ENCODE measurements around the gene AP2A2.

The AP2A2 gene

DNA sequence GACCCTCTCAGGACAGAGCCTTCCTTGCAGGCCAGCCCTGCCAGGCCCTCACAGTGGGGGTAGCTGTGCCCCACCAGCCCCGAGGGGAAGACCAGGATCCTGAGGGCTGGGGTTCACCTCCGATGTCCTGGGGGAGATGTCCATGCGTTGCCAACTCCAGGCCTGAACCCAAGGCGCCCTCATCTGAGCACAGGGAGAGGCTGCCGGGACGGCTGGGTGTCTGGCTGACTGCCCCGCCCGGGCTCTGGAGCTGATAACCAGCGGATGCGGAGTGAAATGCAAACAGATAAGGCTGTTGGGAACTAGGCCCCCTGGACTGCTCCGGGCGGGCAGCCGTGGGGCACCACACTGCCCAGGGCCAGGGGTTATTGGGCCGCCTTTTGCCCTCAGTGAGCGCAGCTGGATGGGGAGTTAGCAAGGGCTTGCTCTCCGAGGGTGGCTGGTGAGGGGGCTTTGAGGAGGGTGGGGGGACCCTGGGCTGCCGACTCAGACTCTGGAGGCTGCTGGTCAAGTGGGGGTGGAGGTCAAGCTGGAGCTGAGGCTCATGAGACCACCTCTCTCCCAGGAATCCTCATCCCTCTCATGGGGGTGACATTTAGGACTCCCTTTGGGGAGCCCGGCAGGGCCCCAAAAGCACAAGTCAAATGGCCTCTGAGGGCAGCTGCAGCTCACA is 116.4 kb downstream of the AP2A2 start:
- DNase-seq (ENCODE audit: low read depth in 2 of 2), result no peak

DNA sequence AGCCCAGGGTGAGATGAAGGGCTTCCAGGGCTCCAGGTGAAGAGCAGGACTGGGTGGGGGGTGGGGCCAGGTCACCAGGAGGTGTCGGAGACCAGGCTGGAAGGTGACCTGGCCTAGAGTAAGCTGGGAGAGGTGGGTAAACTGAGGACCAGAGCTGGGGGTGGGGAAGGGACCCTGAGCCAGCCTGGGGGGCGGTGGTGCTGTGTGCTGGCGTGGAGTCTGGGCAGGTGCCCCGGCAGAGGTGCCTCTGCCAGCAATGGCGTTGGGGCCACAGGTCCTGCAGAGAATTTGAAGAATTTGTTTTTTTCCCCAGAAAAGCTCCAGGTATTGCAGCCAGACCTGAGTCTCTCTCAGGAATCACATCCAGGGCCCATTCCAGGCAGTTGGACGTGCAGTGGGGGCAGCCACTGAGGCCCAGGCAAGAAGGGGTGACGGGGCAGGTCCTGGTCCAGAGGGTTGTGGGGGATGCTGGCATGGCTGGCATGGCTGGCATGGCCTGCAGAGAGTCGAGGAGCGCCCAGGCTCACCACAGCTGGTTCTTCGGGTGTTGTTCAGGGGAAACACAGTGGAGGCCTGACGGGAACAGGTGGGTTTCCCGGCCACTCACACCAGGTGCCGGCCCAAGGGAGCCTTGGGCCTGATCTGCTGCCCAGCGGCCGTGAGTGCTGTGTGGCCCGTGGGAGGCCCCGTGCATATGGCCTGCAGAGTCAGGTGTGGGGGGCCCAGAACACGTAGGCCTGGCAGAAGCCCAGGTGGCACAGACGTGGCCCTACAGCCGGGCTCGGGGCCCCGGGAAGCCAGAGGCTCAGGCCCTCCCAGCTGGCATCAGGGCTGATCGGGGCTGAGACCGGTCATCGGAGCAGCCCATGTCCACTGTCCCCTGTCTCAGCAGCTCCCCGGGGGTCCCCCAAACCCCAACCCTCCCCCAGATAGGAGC is 117.2 kb downstream of the AP2A2 start:
- DNase-seq (ENCODE audit: low read depth in 2 of 2), result no peak

DNA sequence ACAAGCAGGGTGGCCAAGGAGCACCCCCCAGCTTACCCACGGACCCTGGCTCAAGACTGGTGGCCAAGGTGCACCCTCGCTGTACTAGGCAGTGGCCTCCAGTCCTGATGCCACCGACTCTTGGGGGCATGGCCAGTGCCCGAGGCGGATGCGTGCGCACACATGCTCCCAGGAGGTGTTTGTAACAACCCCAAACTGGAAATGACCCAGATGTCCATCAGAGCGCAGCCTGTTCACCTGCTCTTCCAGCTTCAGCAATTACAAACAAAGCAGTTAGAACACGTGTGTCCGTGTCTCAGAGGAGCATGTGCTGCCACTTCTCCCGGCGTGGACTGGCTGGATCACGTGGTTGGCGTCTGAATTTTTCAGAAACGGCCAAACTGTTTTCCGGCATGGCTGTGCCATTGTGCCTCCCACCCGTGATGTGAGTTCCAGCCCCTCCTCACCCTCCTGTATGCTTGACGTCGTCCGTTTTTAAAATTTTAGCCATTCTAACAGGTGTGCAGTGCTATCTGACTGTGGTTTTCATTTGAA is 118.0 kb downstream of the AP2A2 start:
- DNase-seq (ENCODE audit: low read depth in 2 of 2), result no peak

- DNase-seq (ENCODE audit: low read depth in 2 of 2), result no peak
These were observed 118.5 kb downstream of the AP2A2 start for GRCh38 chr11:1044160-1044559.

DNA sequence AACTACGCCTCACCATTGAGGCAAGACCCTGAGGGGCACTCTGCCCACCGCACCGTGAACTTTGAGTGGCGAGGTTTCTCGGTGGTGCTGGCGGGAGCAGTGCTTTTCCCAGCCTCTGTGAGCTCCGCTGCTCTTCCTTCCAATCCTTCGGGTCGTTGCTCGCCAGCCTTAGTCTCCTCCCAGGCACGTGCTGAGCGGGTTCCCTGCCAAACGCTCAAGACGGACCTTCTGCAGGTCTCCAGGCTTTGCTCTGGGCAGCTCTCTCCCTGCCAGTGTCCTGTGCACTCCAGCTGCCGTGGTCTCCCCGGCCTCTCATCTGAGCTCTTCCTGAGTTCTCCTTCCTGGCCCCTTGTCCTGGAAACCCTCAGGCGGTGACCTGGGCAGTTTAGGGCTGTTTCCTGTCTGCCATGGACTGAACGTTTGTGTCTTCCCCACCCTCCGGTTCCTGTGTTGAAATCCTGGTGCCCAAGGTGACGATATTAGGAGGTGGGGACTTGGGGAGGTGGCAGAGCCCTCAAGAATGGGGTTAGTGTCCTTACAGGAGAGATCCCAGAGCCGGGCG is 122.0 kb downstream of the AP2A2 start:
- no peak for DNase-seq (ENCODE audit: low read depth in 2 of 2)

- no peak for DNase-seq (ENCODE audit: low read depth in 2 of 2)
These were observed 122.9 kb downstream of the AP2A2 start for GRCh38 chr11:1048375-1049070.

DNA sequence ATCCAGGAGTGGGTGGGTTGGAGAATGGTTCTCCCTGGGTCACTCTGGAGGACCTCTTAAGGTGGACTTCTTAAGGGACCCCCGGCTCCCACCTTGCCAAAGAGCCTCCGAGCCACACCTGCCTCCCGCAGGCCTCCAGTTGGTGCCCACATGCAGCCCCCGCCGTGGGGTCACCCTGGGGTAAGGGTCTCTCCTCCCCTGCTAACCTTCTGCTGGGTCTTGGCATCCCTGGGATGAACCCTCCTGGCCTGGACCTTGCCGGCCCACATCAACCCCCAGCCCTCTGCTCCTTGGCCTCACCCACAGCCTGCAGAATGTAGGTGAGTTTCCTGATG is 123.4 kb downstream of the AP2A2 start:
- no peak for DNase-seq (ENCODE audit: low read depth in 2 of 2)

DNA sequence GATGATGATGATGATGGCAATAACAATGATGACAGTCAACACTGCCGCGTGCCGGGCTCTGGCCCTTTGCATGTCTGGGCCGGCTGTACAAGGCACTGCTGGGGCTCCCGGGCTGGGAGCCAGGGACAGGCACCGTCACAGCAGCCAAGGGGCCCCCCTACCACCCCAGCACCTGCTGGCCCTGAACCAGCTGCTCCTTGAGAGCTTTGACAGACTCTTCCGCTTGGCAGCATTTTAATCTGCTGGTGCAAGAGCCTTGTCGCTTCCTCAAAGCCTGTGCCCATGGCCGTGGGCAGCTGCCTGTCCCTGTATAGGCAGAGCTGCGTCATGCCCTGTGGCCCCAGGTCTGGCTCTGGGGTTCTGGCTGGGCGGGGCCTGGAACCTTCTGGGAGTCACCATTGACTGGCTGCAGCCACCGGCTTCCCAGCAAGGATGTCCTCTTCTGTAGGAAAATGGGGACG is 123.8 kb downstream of the AP2A2 start:
- DNase-seq (ENCODE audit: low read depth in 2 of 2), result no peak

GRCh38 chr11:1049911-1050580 is 124.4 kb downstream of the AP2A2 start:
- no peak for DNase-seq (ENCODE audit: low read depth in 2 of 2)

DNA sequence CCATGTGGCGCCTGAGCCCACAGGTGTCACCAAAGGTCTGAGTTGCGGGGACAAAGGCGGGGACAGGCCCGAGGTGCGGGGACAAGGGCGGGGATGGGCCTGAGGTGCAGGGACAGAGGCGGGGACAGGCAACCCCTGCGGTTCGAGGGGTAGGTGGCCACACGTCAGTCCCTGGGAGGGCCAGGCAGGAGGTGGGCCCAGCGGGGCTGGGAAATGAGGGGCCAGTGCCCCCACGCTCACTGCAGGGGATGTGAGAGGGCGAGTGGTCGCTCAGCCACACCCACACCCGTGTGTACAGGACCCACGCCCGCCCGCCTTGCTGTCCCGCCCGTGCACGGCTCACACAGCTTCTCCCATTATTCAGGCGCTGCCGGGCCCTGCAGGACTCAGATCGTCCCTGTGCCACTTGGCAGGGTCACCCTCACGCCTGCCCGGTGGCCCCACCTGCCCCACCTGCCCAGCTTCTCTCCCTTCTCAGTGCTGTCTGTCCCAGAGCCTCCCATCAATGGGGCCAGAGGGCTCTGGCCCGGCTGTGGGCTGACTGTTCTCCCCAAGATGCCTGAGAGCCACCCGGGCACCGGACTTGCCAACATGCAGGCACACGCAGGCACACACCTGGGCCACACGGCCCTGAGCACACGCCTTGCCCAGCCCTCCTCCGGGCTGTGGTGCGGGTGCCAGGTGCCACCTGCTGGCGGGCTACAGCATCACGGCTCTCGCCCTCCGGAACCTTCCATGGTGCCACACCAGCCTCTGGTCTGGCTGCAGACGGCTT is 125.1 kb downstream of the AP2A2 start:
- DNase-seq (ENCODE audit: low read depth in 2 of 2), result peak; percentile 6 to 7

- DNase-seq (ENCODE audit: low read depth in 2 of 2), result no peak
These were observed 125.9 kb downstream of the AP2A2 start for GRCh38 chr11:1051356-1052132.

GRCh38 chr11:1052133-1053011 is 126.7 kb downstream of the AP2A2 start:
- DNase-seq (ENCODE audit: low read depth in 2 of 2), result no peak

GRCh38 chr11:1053121-1053901 is 127.6 kb downstream of the AP2A2 start:
- DNase-seq (ENCODE audit: low read depth in 2 of 2), result no peak

DNA sequence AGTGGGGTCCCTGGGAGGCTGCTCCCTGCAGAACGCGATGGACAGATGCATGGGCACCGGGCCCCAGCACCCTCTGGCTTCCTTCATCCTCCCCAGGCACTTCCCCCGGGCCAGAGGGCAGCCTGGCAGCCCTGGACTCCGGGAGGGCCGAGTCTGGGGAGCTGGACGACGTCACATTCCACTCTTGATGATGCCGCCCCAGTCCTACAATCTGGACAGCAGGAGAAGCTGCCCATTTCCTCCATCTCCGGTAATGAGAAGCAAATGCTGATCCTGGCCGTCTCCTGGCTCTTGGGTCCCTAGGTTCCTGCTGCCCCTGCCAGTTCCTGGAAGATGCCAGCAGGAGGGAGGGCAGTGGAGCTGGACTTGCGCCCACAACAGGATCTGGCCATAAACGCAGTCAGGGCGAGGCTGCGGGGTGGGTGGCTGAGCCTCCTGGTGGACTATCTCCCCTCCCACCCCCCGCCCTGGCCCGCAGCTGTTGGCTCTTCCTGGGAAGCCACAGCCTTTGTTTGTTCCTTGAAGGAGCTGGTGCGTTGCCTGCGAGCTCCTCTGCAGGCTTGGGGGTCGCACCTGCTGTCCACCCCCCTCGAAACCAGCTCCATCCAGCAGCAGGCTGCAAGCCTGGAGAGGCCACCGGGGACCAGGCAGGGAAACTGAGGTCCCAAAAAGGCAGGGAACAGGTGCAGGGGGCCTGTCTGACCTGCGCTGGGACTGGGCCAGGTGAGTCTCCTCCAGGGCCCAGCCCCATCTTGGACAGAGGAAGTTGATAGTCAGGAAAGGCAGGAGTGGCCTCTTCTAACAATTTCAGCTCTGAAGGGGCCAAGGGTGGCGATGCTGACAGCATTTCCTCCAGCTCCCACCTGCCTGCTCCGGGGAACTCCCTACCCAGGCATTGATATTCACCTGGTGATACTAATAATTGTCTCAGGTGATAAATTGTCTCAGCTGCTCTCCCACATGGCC is 128.8 kb downstream of the AP2A2 start:
- DNase-seq (ENCODE audit: low read depth in 2 of 2), result no peak

GRCh38 chr11:1055109-1055703 is 129.5 kb downstream of the AP2A2 start:
- no peak for DNase-seq (ENCODE audit: low read depth in 2 of 2)

DNA sequence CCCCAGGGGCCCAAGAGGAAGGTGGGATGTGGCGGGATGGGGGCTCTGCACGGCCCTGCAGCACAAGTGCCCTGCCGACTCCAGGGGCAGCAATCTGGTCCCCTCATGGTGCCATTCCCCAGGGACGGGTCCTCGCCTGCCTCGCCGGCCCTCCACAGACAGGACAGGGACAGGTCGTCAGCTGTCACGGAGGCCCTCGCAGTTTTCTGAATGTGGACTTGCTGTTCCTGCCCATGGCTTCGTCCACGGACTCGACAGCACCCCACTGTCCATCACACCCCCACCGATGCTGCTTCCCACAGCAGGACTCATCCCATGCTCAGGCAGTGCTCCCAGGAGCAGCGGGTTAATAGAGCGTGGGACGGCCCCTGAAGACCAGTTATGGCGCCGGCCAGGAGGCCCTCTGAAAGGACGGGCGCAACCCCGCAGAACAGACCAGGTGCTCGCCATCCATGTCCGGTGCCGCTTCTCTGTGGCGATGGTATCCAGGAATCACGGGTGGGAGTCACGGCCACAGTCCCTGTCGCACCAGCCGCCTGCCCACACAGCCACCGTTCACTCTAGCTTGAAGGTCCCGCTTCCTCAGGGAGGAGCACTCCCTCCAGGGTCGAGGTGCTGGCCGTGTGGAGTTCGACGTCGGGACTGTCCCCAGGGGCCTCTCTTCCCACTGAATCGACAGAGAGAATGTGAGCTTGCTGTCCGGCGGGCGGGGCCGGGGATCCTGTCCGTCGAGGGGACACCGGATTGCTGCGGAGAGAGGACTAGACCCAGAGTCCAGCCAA is 130.5 kb downstream of the AP2A2 start:
- DNase-seq (ENCODE audit: low read depth in 2 of 2), result no peak
